Inflammatory macrophage treated with lipopolysaccharide for 1 hour (primary cell): ENCODE results near the gene ATP9A.
"Not testable (repeated sequence)": the region's sequence is repeated elsewhere in the genome, so short reads cannot be mapped to it uniquely, and the experiment has no call there.

Experiments used
- DNase-seq, 2 donors: peaks; one replicate each; pipeline ENCODE4 v3.0.0-alpha.2; 2020 to 2022

Gene ATP9A

DNA sequence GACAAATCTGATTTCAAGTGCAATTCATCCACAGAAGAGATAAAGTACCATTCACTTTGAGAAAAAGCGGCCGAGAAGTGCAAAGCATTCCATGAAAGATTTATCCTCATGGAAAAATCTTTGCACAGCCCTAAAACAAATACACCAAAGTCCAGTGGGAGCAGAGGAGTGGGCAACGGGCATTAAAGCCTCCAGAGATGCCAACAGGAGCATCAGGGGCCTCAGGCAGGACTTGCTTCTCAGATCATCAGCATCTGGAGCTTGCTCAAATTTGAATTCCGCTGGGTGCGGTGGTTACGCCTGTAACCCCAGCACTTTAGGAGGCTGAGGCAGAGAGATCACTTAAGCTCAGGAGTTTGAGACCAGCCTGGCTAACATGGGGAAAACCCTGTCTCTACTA lies 115.0 kb downstream of the ATP9A start:
- no peak for DNase-seq

DNA sequence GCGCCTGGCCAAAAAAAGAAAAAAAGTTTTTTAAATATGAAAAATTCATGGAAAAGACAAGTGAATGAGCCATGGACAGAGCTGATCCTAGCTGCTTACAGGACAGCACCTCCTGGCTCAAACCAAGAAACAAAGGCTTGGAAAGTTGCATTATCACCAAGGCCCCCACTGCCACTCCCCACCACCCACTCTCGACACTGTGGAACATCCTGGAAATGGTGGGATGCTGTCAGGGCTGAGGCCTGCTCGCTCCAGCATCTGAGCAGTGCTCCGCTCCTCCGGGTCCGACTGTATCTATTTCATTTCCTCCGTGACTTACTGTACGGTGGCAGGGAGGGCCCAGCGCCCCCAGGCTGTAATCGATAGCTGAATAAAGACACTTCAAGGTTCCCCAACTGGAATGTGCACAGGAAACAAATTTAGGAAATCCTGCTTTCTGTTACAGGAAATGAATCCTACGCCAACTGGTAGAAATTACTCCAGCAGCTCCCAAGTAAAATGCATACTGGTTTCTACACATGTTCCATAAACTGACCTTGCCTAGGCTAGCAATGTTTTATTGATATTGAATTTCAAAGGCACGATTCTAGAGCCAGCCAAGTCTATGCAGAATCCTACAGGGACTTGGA lies 116.2 kb downstream of the ATP9A start:
- peak in 1 of 2 donors; percentile 29 for DNase-seq

DNA sequence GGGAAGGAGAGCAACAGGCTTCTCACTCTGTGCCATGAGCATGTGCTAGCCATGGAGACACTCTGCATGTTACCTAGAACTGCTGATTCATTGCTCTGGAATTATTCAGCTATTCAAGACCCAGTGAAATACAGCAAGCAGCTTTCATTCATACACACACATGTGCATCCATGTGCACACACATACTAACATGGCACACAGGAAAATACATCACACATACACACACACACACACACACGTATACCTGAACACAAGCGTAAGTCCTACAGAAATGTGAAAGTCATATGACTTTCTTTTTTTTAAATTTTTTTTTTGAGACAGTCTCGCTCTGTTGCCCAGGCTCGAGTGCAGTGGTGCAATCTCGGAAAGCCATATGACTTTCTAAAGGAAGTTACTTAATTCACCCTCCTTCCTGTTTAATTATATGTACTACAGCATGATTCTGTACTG lies 117.5 kb downstream of the ATP9A start:
- peak; percentile 81 to 86 for DNase-seq

DNA sequence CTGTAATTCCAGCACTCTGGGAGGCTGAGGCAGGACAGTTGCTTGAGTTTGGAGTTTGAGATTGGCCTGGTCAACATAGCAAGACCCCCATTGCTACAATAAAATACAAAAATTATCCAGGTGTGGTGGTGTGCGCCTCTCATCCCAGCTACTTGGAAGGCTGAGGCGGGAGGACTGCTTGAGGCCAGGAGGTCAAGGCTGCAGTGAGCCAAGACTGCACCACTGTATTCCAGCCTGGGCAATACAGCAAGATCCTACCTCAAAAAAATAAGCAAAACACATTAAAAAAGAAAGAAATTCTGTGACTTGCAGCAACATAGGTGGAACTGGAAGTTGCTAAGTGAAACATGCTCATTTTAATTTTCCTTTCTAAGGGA lies 119.6 kb downstream of the ATP9A start:
- DNase-seq = no peak

DNA sequence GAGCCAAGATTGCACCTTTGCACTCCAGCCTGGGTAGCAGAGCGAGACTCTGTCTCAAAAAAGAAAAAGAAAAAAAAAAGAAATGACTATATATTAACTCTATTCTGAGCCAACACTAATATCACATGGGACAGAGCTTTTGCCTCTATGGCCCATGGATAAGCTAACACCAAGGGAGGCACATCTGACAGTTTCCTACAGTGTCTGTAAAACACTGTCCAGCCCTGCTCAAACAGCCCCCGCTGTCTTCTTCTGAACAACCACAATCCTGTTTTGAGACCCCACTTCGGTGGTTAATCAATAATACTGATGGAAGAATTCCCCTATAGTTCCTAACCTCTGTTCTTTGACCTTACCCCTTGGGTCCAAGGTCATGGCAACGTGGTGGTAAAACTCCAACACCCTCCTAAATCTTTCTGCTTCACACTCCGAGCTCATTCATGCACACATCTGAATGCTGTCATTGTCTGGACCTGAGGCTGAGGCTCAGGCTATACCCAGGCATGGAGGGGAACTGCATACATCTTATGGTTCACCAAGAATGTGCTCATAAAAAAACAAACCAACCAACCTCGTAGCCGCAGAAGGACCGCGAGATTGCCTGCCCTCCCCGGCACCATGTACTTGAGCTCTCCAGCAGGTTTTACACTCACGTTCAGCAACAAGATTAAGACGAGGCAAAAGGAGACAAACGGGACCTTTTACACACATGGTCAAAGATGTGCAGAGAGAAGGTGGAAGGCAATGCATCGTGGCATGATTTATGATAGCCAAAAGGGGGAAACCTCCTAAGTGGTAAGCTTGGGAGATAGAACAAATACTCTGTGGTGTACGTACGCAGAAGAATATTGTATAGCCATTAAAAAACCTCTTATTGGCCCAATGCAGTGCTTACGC lies 120.3 kb downstream of the ATP9A start:
- DNase-seq = no peak

DNA sequence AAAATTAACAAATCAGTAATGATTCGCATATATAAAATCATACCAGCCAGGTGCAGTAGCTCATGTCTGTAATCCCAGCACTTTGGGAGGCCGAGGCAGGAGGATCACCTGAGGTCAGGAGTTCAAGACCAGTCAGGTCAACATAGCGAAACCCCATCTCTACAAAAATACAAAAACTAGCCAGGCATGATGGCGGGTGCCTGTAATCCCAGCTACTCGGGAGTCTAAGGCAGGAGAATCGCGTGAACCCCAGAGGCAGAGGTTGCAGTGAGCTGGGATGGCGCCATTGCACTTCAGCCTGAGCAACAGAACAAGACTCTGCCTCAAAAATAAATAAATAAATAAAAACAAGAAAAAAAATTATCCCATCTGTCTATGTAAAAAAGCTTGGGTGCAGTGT lies 124.4 kb downstream of the ATP9A start:
- not testable (repeated sequence) for DNase-seq

DNA sequence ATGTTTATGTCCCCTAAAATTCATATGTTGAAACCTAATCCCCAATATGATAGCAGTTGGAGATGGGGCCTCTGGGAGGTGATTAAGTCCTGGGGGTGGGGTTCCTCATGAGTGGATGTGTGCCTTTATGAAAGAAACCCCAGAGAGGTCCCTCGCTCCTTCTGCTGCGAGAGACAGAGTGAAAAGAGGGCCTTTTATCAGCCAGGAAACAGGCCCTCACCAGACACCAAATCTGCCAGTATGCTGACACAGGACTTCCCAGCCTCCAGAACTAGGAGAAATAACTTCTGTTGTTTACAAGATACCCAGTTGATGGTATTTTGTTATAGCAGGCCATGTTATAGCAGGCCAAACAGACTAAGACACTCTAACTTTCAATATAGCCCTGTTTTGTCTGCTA lies 124.8 kb downstream of the ATP9A start:
- no peak for DNase-seq

DNA sequence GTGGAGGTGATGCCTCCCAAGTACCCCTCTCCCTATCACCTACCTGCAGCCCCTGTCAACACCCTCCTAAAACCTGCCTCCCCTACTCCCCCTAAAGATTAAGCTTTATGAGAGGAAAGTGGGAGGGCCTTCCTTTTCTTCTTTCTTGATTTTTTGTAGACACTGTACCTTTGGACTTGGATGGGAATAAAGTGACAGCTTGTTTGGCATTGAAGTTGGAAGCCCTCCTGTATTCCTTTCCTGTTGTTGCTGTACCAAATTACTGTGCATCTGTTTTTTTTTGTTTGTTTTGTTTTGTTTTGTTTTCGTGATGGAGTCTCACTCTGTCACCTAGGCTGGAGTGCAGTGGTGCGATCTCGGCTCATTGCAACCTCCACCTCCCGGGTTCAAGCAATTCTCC lies 126.3 kb downstream of the ATP9A start:
- no peak for DNase-seq

DNA sequence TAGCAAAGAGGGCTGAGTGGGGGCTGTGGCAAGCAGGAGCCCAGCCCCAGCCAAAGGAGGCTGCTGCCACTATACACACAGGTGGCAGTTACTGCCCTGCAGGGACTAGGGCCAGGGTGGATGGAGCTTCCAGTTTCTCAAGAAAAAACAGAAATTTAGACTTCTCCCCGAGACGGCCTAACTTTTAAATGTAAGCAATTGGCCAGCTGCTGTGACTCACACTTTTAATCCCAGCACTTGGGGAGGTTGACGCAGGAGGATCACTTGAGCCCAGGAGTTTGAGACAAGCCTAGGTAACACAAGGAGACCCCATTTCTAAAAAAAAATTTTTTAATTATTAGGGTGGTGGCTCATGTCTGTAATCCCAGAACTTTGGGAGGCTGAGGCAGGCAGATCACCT lies 127.4 kb downstream of the ATP9A start:
- DNase-seq = no peak

DNA sequence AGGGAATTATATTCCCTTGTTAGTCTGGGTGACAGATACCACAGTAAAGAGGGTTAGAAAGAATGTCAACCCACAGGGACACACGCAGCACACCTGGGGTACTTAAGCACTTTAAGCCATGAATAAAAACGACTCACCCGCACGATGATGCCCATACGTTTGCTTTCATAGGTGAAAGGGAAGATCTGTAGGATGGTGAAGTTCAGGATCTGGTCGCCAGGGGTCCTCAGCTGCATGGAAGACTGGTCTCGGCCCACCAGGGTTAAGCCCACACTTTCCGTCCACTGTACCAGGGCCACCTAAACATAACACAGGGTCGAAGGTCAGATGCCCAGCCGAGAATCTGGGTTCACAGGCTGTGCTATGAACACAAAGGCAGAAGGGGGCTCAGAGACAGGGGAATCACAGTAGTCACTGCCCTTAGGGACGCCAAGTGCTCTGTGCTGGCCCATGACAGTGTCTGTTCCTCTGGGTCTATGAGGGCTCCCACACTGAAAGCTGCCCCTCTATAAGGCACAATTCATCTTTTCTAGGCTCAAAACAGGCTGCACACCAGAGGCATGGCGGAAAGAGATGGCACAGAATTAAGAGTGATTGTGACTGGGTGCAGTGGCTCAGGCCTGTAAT lies 128.9 kb downstream of the ATP9A start:
- DNase-seq = peak in 1 of 2 donors; percentile 84

DNA sequence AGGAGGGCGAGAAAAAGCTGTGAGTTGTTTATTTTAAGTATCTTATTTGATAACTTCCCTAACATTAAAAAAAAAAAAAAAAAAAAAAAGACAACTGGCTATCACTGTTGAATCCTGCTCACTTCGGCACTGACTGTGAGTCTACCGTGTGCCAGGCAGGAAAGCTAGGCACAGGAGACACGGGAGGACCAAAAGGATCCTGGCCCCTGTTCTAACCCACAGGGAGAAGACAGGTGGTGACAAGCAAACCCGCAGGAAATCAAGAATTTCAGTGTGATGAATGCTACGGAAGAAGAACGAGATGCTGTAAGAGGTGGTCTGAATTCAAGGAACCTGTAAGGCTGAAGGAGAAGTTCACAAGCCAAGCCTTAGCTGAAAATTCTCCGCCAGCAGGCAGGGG lies 130.9 kb downstream of the ATP9A start:
- no peak for DNase-seq

DNA sequence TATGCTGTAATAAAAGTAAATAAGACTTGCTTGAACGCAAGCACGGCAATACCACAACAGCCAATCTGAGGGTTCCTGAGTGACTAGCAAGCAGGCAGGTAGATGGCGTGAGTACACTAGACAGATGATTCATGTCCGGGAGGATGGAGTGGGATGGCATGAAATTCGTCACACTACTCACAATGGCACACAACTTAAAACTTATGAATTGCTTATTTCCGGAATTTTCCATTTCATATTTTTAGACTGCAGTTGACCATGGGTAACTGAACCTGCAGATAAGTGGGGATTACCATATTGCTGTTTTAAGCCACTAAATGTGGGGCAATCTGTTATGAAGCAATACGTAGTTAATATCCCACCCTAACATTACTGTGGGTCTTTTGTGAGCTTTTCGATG lies 132.1 kb downstream of the ATP9A start:
- peak; percentile 56 to 85 for DNase-seq

DNA sequence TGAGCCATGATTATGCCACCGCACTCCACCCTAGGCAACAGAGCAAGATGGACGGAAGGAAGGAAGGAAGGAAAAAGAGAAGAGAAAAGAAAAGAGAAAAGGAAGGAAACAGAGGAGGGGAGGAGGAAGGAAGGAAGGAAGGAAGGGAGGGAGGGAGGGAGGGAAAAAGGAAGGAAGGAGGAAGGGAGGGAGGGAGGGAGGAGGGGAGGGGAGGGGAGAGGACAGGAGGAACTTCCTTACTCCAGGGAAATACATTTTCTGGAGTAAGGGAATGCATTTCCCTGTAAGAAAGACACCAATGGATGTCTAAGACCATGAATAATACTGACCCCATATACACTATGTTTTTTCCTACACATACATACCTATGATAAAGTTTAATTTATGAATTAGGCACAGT lies 132.5 kb downstream of the ATP9A start:
- no peak for DNase-seq

DNA sequence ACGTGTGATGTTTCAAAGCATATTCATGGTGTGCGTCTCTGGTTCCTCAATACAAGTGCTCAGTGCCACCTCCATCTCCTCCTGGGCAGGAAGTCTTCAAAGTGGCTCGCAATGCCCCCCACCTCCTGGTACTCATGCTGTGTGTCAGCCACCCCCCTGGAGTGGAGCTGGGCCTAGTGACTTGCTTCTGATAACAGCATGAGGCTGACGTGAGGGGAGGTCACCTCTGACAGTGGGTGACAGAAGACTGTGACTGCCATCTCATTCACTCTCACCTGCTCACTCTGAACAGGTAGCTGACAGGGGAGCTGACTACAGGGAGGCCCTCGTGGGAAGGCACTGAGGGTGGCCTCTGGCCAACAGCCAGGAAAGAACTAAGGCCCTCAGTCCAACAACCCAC lies 133.3 kb downstream of the ATP9A start:
- no peak for DNase-seq

DNA sequence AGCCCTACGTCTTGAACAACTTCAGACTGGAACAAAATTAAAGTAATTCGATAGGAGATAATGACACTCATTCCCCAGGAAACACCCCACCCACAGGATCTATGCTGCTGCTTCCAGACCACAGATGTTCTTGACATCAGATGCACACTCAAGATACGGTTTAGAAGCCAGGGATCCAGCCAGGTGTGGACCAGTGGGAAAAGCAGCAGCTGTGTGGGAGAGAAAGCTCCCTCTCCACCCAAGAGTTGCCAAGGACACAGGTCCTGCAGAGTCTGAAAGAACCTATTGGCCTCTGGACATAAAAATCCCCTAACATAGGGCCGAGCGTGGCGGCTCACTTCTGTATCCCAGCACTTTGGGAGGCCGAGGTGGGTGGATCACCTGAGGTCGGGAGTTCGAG lies 133.9 kb downstream of the ATP9A start:
- no peak for DNase-seq

DNA sequence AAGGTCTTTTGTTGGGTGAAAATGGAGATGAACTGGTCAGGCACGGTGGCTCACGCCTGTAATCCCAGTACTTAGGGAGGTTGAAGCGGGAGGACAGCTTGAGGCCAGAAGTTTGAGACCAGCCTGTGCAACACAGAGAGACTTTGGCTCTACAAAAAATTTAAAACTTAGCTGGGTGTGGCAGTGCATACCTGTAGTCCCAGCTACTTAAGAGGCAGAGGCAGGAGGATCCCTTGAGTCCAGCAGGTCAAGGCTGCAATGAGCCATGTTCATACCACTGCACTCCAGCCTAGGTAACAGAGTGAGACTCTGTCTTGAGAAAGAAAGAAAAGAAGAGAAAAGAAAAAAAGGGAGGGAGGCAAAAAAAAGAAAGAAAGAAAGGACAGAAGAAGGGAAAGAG lies 134.8 kb downstream of the ATP9A start:
- DNase-seq = no peak

DNA sequence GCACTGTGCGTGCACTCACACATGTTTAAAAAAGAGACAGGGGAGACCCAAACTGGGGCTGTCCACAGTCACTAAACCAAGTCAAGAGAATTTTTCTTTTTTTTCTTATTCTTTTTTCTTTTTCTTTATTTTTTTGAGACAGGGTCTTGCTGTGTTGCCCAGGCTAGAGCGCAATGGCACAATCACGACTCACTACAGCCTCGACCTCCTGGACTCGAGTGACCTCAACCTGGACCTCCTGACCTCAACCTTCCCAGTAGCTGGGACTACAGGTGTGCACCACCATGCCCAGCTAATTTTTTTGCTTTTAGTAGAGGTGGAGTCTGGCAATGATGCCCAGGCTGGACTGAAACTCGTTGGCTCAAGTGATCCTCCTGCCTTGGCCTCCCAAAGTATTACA lies 136.2 kb downstream of the ATP9A start:
- DNase-seq = no peak

DNA sequence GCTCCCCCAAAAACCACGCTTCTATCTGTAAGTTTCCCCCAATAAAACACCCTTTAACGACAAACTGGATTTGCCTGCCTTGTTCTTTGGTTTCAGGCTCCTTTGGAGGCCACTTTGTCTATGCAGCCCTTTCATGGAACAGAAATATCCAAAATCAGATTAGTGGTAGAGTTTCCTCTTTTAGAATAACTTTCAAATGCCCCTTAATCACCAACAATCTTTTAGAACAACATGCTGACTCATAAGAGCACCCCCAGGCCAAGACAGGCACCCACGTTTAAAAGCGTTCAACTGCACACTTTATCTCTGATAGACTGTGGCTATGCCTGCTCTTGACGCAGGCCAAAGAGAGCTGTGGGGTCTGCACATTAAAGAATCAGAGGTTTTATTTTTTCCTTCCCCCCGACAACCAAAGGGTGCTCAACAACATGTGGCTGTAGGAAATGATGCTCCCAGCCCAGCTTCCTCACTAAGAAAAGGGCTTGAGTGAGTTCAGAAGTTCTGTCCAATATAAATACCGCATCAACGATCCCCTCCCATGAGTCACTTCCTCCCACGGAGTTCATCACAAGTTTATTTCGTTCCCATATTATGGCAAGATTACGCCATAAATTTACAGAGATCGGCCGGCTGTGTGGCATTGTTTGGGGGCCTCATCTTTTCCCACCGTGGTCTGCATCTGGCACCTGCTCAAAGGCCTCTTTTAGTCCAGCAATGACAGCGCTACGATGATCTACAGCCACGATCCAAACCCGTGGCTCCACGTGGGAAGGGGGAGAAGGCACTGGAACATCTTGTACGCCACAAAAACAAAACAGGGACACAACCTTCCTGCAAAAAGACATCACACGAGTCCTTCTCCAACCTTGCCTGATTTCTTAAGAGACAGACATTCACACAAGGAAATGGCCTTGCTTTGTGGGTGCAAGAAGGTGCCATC lies 136.9 kb downstream of the ATP9A start:
- peak; percentile 90 to 92 for DNase-seq

DNA sequence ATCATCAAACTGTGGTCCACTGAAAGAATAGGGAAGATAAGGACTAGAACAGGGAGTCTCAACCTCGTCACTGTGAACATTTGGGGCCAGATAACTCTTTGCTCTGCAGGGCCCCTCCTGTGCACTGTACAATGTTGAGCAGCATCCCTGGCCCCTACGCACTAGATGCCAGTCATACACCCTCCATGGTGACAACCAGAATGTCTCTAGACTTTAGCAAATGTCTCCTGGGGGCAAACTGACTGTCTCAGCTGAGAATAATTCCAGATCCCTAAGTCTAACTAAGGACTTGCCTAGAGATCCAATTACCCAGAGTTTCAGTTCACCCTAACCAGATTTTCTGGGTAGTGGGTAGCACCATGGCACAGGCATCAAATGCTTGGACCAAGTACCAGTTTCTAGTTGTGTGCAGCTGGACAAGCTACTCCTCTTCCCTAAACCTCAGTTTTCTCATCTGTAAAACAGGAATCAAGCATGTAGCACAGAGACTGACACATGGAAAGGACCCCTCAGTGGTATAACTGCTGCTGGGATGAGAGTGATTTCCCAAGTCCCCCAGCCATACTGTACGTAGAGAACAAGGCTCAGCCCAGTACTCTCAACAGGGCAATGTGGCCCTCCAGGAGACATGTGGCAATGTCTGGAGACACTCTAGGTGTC lies 138.7 kb downstream of the ATP9A start:
- no peak for DNase-seq

DNA sequence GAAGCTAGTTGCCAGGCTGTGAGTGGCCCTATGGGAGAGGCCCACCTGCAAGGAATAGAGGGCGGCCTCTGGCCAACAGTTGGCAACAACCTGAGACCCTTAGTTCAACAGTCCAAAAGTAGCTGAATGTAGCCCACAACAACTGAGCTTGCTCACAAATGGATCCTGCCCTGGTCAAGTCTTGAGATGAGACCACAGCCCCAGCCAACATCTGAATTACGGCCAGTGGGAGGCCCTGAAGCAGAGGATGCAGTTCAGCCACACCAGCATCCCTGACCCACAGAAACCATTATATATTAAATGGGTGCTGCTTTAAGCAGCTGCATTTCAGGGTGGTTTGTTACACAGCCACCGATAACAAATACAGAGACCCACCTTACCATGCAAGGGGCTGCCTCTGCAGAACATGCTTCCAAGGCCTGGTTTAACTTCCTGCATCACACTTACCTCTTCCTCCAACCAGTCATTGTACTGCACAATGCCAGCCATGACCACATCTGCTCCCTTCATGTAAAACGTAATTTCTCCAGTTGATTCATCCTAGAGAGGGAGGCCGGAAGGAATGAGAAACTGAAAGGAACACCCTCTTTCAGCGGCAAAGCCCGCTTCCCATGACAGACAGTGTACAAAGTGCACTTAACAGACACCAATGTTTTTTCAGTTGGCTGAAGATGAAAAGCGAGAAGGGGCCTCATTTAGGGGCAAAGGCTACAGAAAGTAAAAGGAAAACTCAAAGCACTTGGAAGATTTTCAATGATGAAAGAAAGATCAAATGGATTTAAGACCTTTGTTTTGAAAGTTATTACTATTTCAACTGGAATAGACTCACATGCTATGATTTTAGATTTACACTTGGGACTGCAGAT lies 139.4 kb downstream of the ATP9A start:
- DNase-seq = peak; percentile 48 to 66

DNA sequence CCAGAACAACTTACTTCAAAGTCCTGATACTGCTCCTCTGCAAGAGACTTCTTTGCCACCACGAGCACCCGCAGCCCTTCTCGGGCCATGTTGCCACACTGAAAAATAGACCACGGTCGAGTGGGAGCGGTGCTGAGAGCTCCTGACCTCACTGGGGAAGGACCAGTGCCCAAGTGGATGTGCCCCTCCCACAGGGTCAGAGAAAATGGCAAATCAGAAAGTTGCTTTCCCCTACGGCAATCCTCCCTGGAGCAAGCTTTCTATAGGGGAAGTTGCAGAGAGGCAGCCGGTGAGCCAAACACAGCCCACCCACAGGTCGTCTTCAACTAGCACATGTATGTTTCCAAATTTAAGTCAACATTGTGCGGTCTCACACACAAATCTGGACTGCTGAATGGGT lies 140.6 kb downstream of the ATP9A start:
- DNase-seq = peak in 1 of 2 donors; percentile 47
